GM10248 (cell line): ENCODE results near the gene CAST.

Source experiments
- CTCF ChIA-PET: fragments of 300-600 bp; sonication (Branson Sonifier 250); formaldehyde crosslinking; extraction: SDS; loops from one replicate; lab custom pipeline; 2021; ENCODE audit warnings: antibody characterized with exemption; lab: Yijun Ruan, JAX
- POLR2A ChIA-PET: fragments of 350-650 bp; sonication (Branson Sonifier 250); formaldehyde crosslinking; extraction: SDS; loops from one replicate; lab custom pipeline; 2020; ENCODE audit warnings: antibody characterized with exemption; lab: Yijun Ruan, JAX
- DNase-seq: peaks from one replicate; pipeline ENCODE4 v3.0.0; 2012; ENCODE audit errors: extremely low spot score
- CTCF ChIP-seq: IDR thresholded peaks from 2 replicates; pipeline ENCODE4 v1.5.1; 2012; ENCODE audit warnings: mild to moderate bottlenecking, low read depth; ENCODE audit errors: extremely low read depth, missing control alignments, control extremely low read depth

CAST gene

GRCh38 chr5:96640696-96641095 is 21.5 kb upstream of the CAST start:
- POLR2A ChIA-PET: no interaction called here

GRCh38 chr5:96641368-96642280 is 20.6 kb upstream of the CAST start:
- CTCF ChIA-PET: interaction anchor here (1.0 to 1.2 kb wide), 2 partner anchors 27 to 219 kb away, joined by 3 read pairs; no protein-coding TSS in a partner anchor
- DNase-seq: no peak
- POLR2A ChIA-PET: no interaction called here
- no peak for TF ChIP-seq CTCF

More at GRCh38 chr5:96640696-96641095, 21.5 kb upstream of the CAST start:
- CTCF ChIA-PET: no interaction called here
- DNase-seq: no peak
- no peak for TF ChIP-seq CTCF

- CTCF ChIA-PET: interaction anchor here (1.0 to 1.2 kb wide), 2 partner anchors 28 to 218 kb away, joined by 3 read pairs; no protein-coding TSS in a partner anchor
- DNase-seq: no peak
- no peak for TF ChIP-seq CTCF
- POLR2A ChIA-PET: no interaction called here
These were observed 19.9 kb upstream of the CAST start for GRCh38 chr5:96642281-96642640.

- ChIA-PET CTCF (no interaction called here), POLR2A (no interaction called here)
- no peak for TF ChIP-seq CTCF
- DNase-seq: no peak
These were observed 17.1 kb upstream of the CAST start for GRCh38 chr5:96645091-96645490.

- ChIA-PET POLR2A (no interaction called here), CTCF (interaction anchor here (1.1 to 3.3 kb wide), 4 partner anchors 13 to 318 kb away, joined by 3 to 17 read pairs (median 4); partner anchors contain the start of gene CAST)
- no peak for DNase-seq
- TF ChIP-seq CTCF: no peak
These were observed 14.2 kb upstream of the CAST start for GRCh38 chr5:96648023-96648422.

- no peak for TF ChIP-seq CTCF
- DNase-seq: no peak
- ChIA-PET CTCF (interaction anchor here (1.1 to 3.3 kb wide), 3 partner anchors 13 to 318 kb away, joined by 3 to 17 read pairs (median 6); partner anchors contain the start of gene CAST), POLR2A (no interaction called here)
These were observed 13.6 kb upstream of the CAST start for GRCh38 chr5:96648593-96648992.
